ENCODE results near the gene ATF7IP2. TPM values are rescaled to one million over a fixed set of nuclear protein-coding genes. Genes with fewer than 3 reads are reported as not detected.
"Not testable (repeated sequence)": the region's sequence is repeated elsewhere in the genome, so short reads cannot be mapped to it uniquely, and the experiment has no call there.

The ATF7IP2 gene, protein sequence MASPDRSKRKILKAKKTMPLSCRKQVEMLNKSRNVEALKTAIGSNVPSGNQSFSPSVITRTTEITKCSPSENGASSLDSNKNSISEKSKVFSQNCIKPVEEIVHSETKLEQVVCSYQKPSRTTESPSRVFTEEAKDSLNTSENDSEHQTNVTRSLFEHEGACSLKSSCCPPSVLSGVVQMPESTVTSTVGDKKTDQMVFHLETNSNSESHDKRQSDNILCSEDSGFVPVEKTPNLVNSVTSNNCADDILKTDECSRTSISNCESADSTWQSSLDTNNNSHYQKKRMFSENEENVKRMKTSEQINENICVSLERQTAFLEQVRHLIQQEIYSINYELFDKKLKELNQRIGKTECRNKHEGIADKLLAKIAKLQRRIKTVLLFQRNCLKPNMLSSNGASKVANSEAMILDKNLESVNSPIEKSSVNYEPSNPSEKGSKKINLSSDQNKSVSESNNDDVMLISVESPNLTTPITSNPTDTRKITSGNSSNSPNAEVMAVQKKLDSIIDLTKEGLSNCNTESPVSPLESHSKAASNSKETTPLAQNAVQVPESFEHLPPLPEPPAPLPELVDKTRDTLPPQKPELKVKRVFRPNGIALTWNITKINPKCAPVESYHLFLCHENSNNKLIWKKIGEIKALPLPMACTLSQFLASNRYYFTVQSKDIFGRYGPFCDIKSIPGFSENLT
- total RNA-seq = 10 to 100 TPM; 25.7 to 29.3 TPM

DNA sequence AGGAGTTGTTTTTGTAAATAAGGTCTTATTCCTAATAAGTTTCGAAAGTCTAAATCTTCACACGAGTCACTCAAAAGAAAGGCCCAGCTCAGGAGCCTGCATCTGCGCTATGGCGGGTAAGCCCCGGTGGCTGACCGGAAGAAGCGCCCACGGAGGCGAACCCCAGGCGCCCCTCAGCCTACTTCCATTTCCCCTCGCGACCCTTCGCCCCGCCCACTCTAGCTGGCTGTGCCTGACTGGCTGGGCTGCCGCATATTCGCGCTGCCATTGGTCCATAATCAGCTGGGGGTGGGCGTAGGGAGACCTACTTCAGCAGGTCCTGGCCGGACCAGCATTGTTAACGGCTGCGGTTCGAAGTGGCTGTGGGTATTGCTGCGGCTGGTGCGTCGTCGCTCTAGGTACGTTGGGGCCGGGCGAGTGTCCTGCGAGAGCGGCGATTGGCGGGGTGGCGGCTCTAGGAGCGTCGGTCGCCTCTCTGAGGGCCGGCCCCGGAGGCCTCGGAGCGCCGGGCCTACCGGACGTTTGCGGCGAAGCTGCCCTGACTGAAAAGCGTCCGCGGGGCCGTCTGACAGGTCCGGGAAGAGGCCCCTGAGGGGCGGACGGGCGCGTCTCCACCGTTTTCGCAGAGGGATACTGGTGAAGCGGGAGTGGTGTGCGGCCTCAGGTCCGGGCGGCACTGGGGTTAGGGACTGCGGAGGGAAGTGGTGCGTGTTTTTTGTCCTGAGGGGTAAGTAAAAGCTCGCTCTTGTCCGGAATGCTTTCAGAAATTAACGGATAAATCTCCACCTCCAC, at the start of gene ATF7IP2:
ATF7IP2 (plus strand) TSS at position 337 of the 792 bp plus-strand sequence. CDS start 44,560 bp downstream, outside the sequence.
- ATAC-seq (replicated peaks in 1 of 2) (peak; percentile 97 to 98), DNase-seq (peak; percentile 94 to 95)
- Mint-ChIP-seq H3K27me3 (ENCODE audit: low read depth) (no peaks in the 10 kb centered on the region), H3K36me3 (ENCODE audit: insufficient read depth in 2 of 2) (peaks cover 18 to 22% of the 10 kb centered on the region in 2 donors), H3K9me3 (peaks cover 0 to 2% of the 10 kb centered on the region in 2 donors), H3K4me1 (ENCODE audit: low read depth) (peaks cover 45% of the 10 kb centered on the region), H3K27ac (peak within 1 kb of the TSS; percentile 99), H3K4me3 (peak within 1 kb of the TSS; percentile 97 to 99)

DNA sequence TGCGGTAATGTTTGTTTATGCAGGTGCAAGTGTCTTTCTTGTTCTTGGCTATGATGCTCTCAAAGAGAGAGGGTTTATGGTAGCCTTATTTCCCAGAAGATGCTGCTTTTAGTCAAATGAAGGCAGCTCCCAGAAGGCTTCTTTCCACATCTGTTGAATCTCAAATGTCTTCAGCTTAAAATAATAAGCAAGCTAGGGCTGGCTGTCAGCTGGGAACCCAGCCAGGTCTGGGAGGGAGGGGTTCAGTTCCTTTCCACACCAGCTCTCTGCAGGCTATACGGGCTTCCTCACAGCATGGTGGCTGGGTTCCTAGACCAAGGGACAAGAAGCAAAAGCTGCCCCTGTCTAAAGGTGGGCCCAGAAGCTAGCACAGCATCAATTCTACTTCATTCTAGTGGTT, 47.4 kb upstream of the ATF7IP2 start:
- H3K27ac Mint-ChIP-seq = peak overlapping the region; percentile 35
- H3K4me1 Mint-ChIP-seq (ENCODE audit: low read depth) = peaks cover 5% of the 10 kb centered on the region
- DNase-seq (no peak), ATAC-seq (replicated peaks in 1 of 2) (no peak)
- H3K36me3 Mint-ChIP-seq (ENCODE audit: insufficient read depth in 2 of 2) = peaks cover 8 to 14% of the 10 kb centered on the region in 2 donors
- peaks cover 10 to 14% of the 10 kb centered on the region in 2 donors for H3K9me3 Mint-ChIP-seq
- no peak overlapping the region for H3K4me3 Mint-ChIP-seq
- no peaks in the 10 kb centered on the region for H3K27me3 Mint-ChIP-seq (ENCODE audit: low read depth)

DNA sequence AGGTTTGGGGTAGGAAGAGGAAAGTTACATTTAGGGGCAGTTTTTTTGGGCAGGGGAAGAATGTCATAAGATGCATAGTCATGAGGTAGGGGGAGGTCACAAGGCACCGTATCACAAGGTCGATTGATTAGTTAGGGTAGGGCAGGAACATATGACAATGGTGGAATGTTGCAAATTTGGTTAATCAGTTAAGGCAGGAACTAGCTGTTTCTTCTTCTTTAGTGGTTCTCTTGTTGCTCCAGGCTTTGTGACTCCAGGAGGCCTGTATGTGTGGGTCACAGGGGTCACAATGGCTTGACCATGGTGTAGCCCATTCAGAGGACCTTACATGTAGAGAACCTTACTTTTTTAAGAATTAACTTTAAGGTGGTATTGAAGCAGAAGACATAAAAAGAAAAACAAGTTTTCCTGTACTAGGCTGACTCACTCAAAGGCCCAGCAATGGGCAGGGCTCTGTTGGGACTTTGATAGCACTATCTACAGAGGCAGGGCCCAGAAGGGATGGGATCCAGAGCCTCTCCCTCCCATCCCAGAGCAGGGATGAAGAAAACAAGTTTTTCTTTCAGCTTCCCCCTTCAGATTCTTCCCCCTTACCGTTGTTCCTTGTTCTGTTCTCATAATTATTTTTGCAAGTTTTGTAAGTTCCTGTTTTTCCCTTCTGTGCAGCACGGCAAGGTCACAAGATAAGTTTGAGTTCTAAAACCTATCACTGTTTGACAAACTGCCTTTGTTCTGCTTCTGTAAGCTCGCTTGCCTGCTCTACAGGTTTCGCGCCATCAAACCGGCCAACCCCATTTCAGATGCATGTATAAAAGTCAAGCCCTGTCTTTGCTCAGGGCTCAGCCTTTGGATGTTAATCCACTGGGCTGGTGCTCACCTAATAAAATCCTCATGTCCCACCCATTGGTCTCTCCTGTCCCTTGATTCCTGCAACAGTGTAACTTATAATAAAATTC, 45.8 kb upstream of the ATF7IP2 start:
- no peak overlapping the region for H3K27ac Mint-ChIP-seq
- H3K27me3 Mint-ChIP-seq (ENCODE audit: low read depth) = no peaks in the 10 kb centered on the region
- H3K4me3 Mint-ChIP-seq = no peak overlapping the region
- H3K36me3 Mint-ChIP-seq (ENCODE audit: insufficient read depth in 2 of 2) = peaks cover 8 to 19% of the 10 kb centered on the region in 2 donors
- ATAC-seq (replicated peaks in 1 of 2) (no peak), DNase-seq (no peak)
- H3K4me1 Mint-ChIP-seq (ENCODE audit: low read depth) = no peaks in the 10 kb centered on the region
- peaks cover 10 to 14% of the 10 kb centered on the region in 2 donors for H3K9me3 Mint-ChIP-seq

DNA sequence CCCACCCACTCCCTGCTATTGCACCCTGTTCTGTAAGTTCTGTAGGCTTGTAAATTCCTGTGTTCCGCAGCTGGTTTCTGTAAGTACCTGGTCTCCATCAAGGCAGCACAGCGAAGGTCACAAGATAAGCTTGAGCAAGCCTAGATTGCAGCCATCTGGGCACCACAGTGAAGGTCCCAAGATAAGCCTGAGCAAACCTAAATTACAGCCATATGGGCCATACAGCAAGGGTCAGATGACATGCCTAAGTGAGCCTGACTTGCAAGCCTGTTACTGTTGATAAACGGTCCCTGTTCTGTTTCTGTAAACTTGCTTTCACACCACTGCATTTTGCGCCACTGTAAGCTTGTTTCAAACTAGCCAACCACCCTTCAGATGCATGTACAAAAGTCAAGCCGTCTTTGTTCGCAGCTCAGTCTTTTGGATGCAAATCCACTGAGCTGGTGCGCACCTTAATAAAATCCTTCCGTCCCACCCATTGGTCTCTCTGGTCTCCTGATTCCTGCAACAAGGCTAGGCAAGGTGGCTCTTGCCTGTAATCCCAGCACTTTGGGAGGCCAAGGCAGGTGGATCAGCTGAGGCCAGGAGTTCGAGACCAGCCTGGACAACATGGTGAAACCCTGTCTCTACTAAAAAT, 42.6 kb upstream of the ATF7IP2 start:
- Mint-ChIP-seq H3K4me3 (no peak overlapping the region), H3K4me1 (ENCODE audit: low read depth) (no peaks in the 10 kb centered on the region), H3K27me3 (ENCODE audit: low read depth) (no peaks in the 10 kb centered on the region), H3K36me3 (ENCODE audit: insufficient read depth in 2 of 2) (peaks cover 8 to 19% of the 10 kb centered on the region in 2 donors), H3K27ac (no peak overlapping the region), H3K9me3 (peaks cover 12 to 16% of the 10 kb centered on the region in 2 donors)
- ATAC-seq (replicated peaks in 1 of 2) (no peak), DNase-seq (no peak)

DNA sequence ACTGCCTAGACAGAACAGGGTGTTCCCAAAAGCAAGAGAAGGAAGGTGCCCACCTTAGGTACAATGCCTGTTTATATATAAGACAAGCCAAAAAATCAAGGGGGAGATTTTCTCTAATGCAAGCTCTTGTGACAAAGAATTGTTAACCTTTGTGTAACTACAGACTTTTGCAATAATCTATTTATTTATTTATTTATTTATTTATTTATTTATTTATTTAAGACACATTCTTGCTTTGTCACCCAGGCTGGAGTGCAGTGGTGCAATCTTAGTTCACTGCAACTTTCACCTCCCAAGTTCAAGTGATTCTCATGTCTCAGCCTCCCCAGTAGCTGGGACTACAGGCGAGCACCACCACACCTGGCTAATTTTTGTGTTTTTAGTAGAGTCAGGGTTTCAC, 41.2 kb upstream of the ATF7IP2 start:
- Mint-ChIP-seq H3K36me3 (ENCODE audit: insufficient read depth in 2 of 2) (peaks cover 2 to 13% of the 10 kb centered on the region in 2 donors), H3K9me3 (peaks cover 10 to 11% of the 10 kb centered on the region in 2 donors)
- H3K27me3 Mint-ChIP-seq (ENCODE audit: low read depth); DNase-seq; H3K4me3 Mint-ChIP-seq; H3K27ac Mint-ChIP-seq; ATAC-seq (replicated peaks in 1 of 2); H3K4me1 Mint-ChIP-seq (ENCODE audit: low read depth): not testable (repeated sequence)

DNA sequence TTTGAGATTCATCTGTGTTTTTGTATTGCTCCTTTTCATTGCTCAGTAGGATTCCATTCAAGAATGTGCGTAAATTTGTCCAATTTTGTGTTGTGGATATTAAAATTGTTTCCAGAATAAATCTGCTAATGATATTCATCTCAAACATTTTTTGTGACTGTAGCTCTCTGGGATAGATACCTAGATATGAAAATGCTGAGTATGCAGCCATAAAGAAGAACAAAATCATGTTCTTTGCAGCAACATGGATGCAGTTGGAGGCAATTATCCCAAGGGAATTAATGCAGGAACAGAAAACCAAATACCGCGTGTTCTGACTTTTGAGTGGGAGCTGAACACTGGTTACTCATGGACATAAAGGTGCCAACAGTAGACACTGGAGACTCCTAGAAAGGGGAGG, 40.2 kb upstream of the ATF7IP2 start:
- DNase-seq = no peak
- Mint-ChIP-seq H3K9me3 (peaks cover 6% of the 10 kb centered on the region in 2 donors), H3K4me3 (no peak overlapping the region), H3K27ac (no peak overlapping the region), H3K27me3 (ENCODE audit: low read depth) (no peaks in the 10 kb centered on the region), H3K36me3 (ENCODE audit: insufficient read depth in 2 of 2) (peaks cover 0 to 7% of the 10 kb centered on the region in 2 donors), H3K4me1 (ENCODE audit: low read depth) (no peaks in the 10 kb centered on the region)
- ATAC-seq (replicated peaks in 1 of 2) = no peak

DNA sequence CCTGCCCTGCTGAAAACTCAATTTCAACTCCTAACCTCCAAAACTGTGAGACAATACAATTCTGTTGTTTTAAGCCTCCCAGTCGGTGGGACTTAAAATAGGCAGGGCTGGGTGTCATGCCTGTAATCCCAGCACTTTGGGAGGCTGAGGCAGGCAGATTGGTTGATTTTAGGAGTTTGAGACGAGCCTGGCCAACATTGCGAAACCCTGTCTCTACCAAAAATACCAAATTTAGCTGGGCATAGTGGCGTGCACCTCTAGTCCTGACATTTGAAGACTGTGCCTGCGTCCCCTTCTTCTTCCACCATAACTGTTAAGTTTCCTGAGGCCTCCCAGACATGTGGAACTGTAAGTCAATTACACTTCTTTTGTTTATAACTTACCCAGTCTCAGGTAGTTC, 36.0 kb upstream of the ATF7IP2 start:
- H3K36me3 Mint-ChIP-seq (ENCODE audit: insufficient read depth in 2 of 2) = no peaks in the 10 kb centered on the region
- no peak for ATAC-seq (replicated peaks in 1 of 2)
- no peaks in the 10 kb centered on the region for H3K4me1 Mint-ChIP-seq (ENCODE audit: low read depth)
- no peak overlapping the region for H3K27ac Mint-ChIP-seq
- no peak for DNase-seq
- H3K4me3 Mint-ChIP-seq = no peak overlapping the region
- no peaks in the 10 kb centered on the region for H3K27me3 Mint-ChIP-seq (ENCODE audit: low read depth)
- H3K9me3 Mint-ChIP-seq = peaks cover 2 to 4% of the 10 kb centered on the region in 2 donors

DNA sequence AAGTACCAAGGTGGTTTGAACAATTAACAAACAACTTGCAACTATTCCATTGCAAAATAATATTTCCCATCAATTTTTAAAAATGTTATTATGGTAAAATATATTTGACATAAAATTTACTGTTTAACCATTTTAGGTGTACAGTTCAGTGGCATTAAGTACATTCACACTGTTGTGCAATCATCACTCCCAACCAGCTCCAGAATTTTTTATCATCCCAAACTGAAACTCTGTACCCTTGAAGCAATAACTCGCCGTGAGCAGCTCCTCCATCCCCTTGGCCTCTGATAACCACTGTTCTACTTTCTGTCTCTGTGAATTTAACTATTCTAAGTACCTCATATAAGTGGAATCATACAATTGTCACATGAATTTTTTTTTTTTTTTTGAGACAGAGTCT, 33.6 kb upstream of the ATF7IP2 start:
- Mint-ChIP-seq H3K4me3 (no peak overlapping the region), H3K36me3 (ENCODE audit: insufficient read depth in 2 of 2) (no peaks in the 10 kb centered on the region), H3K27ac (no peak overlapping the region), H3K9me3 (no peaks in the 10 kb centered on the region), H3K4me1 (ENCODE audit: low read depth) (no peaks in the 10 kb centered on the region), H3K27me3 (ENCODE audit: low read depth) (no peaks in the 10 kb centered on the region)
- no peak for ATAC-seq (replicated peaks in 1 of 2)
- no peak for DNase-seq

DNA sequence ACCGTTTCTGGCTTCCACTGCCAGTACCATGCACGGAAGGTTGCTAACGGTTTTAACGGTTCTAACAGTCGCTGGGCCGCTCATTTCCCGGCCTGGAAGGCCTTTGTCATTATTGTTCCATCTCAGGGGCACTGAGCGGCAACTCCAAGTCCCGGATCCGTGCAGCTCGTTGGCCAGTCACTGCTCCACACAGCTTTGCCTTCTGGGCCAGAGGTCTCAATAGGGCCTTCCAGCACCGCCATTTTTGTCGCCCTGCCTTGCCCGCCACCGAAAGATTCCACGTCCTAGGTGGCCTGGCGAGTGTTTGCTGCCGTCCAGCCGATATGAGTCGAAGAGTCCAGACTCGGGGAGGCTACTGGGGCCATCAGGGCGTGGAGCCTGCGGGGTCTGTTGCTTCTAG, 30.3 kb upstream of the ATF7IP2 start:
- no peak for ATAC-seq (replicated peaks in 1 of 2)
- H3K4me1 Mint-ChIP-seq (ENCODE audit: low read depth) = no peaks in the 10 kb centered on the region

DNA sequence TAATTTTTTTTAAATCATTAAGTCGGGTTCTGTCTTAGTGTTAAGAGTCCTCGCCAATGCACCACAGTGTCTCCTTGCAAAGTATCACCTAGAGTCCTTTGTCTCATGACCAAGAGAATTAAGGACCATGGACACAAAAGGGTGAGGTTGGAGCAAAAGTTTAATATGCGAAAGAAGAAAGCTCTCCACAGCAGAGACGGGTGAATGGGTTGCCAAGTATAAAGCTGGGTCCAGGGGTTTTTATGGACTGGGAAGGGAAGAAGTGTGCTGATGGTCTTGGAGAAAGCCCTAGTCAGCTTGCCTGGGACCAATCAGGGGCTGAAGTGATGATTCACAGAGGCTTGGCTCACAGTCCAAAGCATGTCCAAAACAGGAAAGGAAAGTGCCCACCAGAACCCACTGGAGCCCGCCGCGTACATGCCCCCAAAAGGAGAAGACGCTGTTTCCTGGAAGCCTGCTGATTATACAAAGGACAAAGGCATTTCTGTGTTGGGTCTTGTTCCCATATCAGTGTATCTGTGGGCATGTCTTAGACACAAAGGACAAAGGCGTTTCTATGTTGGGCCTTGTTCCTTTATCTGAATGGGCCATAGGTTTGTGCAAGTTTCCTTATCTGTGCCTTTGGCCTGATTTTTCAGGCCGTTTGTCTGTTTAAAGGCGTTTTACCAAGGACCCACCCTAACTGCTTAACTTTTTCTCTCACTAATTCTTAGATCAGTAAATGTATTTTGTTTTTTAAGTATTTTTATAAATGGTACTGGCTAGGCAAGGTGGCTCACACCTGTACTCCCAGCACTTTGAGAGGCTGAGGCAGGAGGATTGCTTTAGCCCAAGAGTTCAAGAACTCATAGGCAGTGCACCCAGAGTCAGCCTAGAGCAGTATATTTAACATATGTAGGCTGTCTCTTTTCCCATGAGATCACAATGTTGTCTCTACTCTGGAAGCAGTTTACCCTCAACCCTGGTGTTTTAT, 28.7 kb upstream of the ATF7IP2 start:
- no peak overlapping the region for H3K27ac Mint-ChIP-seq
- no peak overlapping the region for H3K4me3 Mint-ChIP-seq
- H3K27me3 Mint-ChIP-seq (ENCODE audit: low read depth) = no peaks in the 10 kb centered on the region
- no peak for DNase-seq
- no peak for ATAC-seq (replicated peaks in 1 of 2)
- H3K4me1 Mint-ChIP-seq (ENCODE audit: low read depth) = peaks cover 4% of the 10 kb centered on the region
- H3K9me3 Mint-ChIP-seq = peaks cover 0 to 2% of the 10 kb centered on the region in 2 donors
- H3K36me3 Mint-ChIP-seq (ENCODE audit: insufficient read depth in 2 of 2) = peaks cover 0 to 2% of the 10 kb centered on the region in 2 donors

More for the DNA sequence above, 30.3 kb upstream of the ATF7IP2 start:
- no peaks in the 10 kb centered on the region for H3K9me3 Mint-ChIP-seq
- no peak for DNase-seq
- H3K27ac Mint-ChIP-seq = no peak overlapping the region
- no peaks in the 10 kb centered on the region for H3K27me3 Mint-ChIP-seq (ENCODE audit: low read depth)
- H3K4me3 Mint-ChIP-seq = no peak overlapping the region
- peaks cover 0 to 1% of the 10 kb centered on the region in 2 donors for H3K36me3 Mint-ChIP-seq (ENCODE audit: insufficient read depth in 2 of 2)

DNA sequence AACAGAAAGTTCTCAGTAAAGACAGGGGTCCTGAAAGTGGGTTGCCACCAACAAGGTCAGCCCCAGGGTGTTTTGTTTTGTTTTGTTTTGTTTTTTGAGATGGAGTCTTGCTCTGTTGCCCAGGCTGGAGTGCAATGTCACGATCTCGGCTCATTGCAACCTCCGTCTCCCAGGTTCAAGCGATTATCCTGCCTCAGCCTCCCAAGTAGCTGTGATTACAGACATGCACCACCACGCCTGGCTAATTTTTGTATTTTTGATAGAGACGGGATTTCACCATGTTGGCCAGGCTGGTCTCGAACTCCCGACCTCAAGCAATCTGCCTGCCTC, 24.1 kb upstream of the ATF7IP2 start:
- H3K27ac Mint-ChIP-seq; ATAC-seq (replicated peaks in 1 of 2); H3K36me3 Mint-ChIP-seq (ENCODE audit: insufficient read depth in 2 of 2); H3K4me3 Mint-ChIP-seq; H3K4me1 Mint-ChIP-seq (ENCODE audit: low read depth); DNase-seq; H3K9me3 Mint-ChIP-seq; H3K27me3 Mint-ChIP-seq (ENCODE audit: low read depth): not testable (repeated sequence)
